ENCODE data around the gene UEVLD.

UEVLD gene

GRCh38 chr11:18490319-18490718 lies 98.2 kb downstream of the UEVLD start:
- no peak for DNase-seq (ENCODE audit: extremely low read depth, low read depth)
- no peak for TF ChIP-seq CTCF (IDR thresholded peaks at IDR 0.05; ENCODE audit: low read depth, low read length)

GRCh38 chr11:18485913-18486528 lies 102.5 kb downstream of the UEVLD start:
- no peak for DNase-seq (ENCODE audit: extremely low read depth, low read depth)
- no peak for TF ChIP-seq CTCF (IDR thresholded peaks at IDR 0.05; ENCODE audit: low read depth, low read length)
